HG03139 (cell line): ENCODE data around the gene HMX3.

ENCODE experiments used
- ATAC-seq: cut with Tn5 transposase; IDR thresholded peaks from one replicate; pipeline ENCODE4 v1.9.1; 2021; ENCODE audit not compliant: unreplicated experiment

HMX3 gene

DNA sequence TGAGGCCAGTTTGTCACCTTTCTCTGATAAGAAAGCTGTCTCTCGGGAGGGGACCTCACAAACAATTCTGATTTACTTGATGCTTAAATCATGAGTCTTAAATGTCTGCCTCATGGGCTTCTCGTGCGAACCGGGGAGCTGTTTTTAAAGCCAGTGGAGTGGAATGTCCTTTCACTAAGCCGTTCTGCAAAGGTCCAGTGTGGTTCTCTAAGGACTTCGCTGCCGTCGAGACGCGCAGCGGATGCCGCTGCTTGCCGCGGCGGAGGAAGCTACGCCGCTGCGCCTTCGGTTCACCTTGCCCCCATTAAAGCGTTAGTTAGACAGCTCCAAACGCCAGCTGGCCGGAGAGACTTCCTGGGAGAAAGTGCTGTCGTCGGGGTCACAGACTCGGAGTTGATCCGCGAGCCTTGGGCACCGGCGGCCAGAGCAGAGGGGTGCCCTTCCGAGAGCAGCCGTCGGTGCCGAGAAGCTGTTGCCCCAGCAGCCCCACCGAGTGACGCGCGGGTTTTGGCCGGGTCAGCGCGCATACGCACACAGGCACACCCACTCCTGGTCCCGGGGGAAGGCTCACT, 1.3 kb upstream of the HMX3 start:
- no peak for ATAC-seq

DNA sequence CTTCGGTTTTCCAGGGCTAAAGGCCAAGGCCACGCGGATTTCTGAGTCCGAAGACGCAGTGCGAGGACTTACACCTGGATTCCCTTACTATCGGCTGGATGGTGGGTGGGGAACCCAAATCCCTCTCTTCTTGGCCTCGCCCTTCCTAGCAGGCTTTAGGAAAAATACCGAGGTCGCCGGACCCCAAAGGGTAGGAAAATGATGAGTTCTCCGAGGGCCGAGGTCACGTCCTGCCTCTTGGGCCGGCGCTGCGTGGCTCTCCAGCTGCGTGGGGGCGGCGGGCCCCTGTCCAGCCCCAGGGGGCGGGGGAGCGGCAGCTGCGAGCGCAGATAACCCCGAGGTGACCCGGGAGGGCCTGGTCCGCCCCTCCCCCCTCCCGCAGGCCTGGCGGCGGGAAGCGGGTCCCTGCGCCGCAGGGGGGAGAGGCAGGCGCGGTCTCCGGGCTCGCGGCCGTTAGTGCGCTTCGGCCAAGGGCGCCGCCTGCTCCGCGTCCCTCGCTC, 805 bp upstream of the HMX3 start:
- no peak for ATAC-seq

DNA sequence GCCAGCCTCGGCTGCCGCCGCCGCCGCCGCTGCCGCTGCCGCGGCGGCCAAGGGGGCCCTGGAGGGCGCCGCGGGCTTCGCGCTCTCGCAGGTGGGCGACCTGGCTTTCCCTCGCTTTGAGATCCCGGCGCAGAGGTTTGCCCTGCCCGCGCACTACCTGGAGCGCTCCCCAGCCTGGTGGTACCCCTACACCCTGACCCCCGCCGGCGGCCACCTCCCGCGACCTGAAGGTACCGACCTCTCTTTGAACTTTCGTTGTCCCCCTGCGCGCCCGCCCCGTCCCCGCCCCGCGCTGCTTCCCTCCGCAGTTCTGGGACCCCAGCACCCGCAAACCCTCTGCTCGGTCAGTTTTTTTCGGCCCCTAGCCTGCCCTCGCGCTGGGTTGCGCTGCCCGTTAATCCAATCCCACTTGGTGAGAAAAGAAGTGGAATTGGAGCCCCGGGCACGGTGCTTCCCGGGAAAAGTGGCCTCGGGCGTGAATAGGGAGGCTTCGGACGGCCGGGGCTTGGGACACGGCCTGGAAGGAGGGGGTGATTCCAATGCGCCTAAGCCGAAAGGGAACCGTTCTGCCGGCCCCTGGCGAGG, 543 bp downstream of the HMX3 start:
- no peak for ATAC-seq

DNA sequence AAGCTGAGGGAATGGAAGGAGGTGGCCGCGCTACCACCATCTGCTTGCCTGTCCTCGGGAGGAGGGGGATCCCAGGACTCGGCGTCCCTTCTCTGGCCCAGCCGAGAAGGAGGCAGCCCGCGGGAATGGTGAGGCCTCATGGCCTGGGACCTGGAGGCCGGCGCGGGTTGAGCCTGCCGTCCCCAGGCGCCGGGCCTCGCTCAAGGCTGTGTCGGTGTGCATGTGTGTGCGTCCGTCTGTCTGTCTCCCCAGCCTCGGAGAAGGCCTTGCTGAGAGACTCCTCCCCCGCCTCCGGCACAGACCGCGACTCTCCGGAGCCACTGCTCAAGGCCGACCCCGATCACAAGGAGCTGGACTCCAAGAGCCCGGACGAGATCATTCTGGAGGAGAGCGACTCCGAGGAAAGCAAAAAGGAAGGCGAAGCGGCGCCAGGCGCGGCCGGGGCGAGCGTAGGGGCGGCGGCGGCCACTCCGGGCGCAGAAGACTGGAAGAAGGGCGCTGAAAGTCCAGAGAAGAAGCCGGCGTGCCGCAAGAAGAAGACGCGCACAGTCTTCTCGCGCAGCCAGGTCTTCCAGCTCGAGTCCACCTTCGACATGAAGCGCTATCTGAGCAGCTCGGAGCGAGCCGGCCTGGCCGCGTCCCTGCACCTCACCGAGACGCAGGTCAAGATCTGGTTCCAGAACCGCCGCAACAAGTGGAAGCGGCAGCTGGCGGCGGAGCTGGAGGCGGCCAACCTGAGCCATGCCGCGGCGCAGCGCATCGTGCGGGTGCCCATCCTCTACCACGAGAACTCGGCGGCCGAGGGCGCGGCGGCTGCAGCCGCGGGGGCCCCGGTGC, 1.3 kb downstream of the HMX3 start:
- ATAC-seq: no peak

DNA sequence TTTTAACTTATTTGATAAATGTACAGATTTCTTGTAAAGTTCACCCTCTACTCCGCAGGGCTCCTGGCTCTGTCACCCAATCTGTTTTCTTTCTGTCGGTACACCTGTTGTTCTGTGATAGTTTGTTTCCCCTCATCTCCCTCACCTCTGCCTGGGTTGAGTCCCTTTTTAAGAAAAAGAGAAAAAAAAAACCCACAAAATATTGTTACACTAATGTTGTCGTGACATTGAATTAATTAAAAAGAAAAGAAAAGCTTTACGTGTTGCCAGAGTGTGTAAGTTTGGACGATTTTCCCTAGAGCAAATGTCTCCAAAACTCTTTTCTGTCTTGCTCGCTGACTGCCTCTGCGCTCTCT, 3.4 kb downstream of the HMX3 start:
- no peak for ATAC-seq

DNA sequence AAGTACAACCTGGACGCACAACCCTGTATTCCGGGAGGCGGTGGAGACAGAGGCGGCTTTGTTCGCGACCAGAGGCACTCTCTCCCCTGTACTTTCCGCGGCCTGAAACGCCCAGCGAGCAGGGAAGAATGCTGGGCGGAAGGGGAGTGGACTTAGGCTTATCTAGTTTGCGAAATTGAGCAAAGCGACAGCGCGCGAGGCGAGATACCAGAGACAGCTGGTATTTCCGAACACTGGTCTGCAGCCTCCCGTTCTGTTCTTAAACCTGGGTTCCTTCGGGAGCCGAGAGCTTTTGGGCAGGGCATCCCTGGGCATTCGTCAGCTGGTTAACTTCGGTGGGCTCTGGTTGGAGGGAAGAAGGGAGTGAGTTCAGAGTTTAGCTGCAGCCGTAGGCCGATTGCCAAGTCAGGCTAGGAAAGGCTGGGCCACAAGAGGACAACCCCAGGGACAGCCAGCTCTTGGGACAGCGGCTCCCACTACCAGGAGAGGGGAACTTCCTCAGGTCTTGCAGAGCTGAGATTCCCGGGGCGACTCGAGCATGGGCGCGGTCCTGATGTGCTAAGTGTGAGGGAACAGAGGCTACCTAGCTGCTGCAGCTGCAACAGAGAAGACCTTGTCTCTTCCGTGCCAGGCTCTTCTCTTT, 3.9 kb downstream of the HMX3 start:
- no peak for ATAC-seq

DNA sequence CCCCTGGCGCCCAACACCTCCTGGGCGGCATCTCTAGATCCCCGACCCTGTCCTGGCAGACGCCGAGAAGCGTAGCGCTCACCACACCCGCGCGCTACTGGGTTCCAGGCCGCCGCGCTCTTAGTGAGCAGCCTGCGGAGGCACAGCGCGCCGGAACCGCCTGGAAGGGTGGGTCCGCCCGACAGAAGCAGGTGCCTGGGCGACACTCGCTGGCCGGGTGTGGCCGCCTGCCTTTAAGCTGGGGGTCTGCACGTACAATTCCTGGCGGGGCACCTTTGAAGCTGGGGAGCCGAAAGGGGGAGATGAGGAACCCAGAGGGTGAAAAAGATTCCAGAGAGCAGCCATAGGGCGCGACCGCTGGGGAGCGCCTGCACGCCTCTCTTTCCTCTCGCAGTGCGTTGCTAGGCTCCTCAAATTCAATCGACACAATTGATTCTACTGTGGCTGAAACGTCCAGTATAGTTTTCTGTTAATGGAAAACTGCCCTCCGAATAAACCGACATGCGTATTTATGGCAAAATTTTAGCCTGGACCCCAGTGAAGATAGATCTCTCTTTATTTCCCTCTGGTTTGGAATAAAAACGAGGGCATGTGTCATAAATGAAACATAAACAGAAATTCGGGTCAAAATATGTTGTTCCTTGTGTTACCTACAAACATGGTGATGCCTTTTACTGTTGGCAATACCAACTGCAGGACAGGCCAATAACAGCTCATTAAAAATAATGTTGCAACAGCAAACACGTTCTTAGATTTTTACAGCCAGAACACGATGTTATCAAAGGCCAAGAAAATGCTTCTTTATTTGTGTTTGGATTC, 4.6 kb downstream of the HMX3 start:
- ATAC-seq: no peak

DNA sequence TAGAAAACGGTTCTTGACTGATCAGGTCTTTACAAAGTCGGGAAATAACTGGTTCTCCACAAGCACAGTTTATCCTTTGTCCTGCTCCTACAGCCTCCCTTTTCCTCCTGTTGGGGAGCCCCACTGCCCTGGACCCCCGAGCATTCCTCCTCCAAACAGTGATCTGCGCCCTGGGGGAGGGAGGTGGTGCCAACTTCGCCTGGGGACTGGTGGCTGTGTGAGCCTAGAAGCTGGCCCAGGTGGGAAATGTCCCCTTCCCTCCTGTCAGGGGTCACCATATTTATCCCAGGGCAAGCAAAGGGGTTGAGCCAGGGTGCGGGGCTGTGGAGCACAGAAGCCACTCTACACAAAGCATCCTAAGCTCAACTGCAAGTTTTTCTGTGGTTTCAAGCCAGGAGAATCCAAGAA, 5.2 kb downstream of the HMX3 start:
- no peak for ATAC-seq

DNA sequence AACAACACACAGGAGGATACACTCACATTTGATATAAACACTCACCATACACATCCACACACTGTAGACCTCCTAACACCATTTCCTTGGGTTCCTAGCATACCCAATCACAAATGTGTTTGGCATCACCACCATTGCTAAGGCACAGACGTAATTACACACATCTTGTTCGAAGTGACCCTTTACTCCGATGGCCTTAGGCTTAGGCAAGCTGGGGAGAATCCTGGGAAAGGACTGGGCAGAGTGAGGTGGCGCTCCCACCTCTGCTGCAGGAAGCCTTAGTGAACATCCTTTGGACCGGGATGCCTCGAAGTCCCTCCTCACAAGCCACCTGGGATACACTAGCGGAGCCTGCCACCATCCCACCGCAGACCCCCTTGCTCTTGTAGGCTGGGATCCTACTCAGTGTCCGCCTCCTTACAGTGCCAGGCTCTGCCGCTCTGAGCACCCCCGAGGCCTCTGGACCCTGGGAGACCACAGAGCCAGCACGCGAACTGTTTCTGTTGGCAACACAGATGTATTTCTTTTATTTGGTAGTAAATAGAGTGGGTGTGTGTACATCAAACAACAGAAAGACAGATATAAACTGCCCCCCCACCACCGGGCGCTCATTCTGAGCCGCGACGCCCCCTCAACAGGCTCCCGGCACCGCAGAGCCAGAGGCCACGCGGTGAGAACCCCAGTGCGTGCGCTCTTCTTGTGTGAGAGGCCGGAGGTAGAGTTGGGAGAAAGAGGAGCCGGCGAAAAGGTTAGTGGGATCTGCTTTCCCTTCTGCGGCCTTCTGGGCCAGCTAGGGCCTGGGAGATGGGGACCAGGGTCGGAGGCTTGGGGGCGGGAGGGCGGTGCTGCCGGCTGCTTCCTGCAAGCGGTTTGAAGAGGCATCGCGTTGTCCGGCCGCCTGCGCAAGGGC, 6.3 kb downstream of the HMX3 start:
- ATAC-seq: no peak

DNA sequence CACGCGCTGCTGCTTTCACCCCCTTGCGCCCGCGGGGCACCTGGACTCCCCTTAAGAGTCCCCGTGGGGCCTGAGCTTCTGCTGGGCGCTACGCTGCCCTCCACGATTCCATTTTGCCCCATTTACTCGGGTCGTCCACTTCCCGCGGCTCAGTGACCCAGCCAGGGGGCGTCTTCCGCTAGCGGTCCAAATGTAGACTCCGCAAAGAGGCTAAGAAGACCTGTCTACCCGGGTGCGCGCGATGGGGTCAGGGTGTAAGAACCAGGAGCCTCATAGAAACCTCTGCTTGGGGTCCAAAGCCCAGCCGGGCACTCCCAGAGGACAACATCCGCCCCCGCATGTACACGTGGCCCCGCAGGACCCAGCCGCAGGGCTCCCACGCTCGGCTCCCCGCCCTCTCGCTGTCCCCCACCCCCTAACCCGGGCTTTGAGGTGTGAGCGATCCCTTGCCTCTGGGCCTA, 7.0 kb downstream of the HMX3 start:
- no peak for ATAC-seq

DNA sequence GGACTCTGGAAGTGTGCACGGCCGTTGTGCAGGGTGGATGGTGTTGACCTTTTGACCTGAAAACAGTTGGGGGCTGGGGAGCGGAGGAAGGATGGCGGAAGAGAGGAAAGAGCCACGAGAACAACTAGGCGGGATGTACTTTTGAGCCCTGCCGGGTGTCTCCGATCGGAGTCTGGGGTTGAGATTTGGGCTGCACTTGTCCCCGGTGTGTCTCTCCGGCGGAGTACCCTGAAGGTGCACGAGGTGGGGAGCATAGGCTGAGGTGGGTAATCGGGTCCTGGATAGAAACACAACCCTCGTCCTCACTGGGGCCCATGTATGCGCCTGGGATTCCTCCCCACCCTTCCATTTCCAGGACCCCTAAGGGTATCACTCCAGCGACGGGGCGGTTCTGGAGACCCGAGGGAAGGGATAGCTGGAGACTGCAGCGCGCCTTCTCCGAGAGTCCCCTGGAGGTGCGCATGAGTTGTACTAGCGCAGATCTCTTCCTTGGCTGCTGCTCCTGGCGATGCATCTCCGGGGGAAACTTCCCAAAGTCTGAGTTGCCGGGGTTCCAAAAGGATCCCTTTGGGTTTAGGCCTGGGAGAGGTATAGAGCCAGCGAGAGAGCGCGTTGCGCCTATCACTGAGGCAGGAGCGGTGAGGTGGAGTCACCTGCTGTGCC, 7.5 kb downstream of the HMX3 start:
- ATAC-seq: no peak

DNA sequence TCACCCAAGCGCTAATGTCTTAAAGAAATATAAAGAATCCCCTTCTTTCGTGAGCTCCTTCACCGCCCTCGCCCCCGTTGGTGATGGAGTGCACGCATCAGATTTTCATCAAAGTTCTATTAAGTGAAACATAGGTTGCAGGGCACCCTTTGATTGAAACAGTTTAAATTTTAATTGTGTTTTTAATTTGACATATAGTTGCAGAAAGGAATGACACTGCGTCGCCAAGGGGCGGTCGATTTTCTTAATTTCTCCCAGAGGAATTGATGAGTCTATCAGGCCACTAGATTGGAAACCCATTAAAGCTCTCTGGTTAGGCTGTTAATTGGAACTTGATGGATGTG, 8.0 kb downstream of the HMX3 start:
- no peak for ATAC-seq

DNA sequence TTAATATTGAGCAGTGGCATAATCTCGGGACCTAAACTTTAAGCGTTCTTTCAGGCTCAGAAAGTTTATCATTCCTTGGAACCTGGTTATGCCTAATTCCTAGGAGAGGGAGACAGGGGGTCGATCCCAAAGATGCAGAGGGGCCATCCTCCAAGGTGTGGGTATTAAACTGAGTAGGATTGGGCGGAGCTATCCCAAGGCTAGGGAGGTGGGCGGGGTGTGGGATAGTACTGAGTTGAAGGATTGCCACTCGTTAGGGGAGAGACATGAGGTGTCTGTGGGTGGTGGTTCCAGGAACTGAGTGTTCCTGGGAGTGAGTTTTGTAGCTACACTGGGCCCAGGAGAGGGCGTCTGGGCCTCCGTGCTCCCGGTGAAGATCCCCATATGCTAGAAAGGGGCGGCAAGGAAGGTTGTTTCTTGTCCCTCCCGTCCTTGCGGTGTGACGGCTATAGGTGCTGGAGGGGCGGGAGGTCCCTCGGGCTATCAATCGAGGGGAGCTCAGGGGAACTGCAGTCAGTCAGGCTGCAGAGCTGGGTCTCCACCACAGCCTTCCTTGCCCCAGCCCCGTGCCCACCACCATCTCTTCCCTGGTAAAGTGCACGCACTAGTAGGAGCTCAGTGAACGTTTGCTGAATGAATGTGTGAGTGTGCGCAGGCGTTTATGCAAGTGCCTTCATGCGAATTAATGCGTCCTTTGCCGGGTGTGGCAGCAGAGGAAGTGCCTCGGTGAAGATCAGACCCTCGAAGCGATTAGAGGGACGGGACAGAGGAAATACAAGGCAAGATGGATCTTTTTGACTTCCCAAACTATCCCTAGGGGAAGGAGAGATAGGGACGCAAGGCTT, 9.1 kb downstream of the HMX3 start:
- no peak for ATAC-seq

DNA sequence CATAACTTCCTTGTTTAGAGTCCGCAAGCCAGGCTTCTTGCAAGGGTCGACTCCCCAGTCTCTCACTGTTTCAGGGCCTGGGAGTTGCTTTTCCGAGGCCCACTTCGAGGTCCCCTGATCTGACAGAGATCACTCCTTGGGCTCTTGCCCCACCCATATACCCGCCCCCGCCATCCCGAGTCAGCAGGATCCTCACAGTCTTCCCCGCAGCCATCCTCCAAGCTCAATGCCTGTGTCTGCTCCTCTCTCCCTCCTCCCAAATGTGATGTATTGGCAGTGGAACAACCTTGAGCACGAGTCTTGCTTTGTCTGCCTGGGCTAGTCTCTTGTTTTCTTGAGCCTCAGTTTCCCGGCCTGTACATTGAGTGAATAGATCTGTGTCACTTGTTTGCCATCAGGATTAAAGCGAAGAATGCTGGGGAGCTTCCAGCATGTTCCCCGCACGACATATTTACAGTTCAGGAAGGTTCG, 9.8 kb downstream of the HMX3 start:
- ATAC-seq: no peak

DNA sequence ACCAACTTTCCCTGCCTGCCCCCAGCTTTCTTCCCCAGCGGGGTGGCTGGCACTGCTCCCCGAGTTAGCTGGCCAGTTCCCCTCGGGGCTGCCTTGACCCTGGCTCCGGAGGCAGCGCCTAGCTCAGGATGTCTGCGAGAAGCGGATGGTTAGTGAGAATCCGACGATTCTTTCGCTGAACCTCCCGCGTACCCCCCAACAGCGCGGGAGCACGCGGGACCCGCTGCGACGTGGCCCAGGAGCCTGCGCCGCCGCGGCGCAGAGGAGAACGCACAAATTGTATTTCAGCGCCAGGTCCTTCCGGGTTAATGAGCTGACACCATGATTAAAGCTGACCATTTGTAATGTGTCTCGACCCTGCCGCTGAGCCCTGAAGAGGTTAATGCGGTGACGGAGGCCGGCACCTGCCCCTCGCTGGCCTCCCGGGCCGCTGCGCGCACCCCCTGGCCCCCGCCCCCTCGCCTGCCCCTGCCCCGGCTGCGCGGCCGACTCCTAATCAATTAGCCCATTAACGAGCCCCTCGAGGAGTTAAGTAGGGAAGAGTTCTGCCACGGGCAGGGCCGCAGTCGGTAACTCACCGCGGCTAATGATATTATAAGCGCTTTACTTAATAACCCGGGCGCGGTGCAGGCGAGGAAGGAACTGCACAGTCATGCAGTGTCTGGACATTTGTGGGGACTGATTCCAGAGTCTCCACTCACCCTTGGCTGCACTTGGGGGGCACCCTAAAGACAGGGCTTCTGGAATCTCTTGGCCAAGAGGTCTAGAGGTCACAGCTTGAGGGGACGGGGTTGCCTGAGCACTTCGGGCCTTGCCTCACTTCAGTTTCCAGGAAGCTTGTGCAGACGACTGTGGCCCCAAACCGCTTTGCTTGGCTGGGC, 10.5 kb downstream of the HMX3 start:
- ATAC-seq: no peak

DNA sequence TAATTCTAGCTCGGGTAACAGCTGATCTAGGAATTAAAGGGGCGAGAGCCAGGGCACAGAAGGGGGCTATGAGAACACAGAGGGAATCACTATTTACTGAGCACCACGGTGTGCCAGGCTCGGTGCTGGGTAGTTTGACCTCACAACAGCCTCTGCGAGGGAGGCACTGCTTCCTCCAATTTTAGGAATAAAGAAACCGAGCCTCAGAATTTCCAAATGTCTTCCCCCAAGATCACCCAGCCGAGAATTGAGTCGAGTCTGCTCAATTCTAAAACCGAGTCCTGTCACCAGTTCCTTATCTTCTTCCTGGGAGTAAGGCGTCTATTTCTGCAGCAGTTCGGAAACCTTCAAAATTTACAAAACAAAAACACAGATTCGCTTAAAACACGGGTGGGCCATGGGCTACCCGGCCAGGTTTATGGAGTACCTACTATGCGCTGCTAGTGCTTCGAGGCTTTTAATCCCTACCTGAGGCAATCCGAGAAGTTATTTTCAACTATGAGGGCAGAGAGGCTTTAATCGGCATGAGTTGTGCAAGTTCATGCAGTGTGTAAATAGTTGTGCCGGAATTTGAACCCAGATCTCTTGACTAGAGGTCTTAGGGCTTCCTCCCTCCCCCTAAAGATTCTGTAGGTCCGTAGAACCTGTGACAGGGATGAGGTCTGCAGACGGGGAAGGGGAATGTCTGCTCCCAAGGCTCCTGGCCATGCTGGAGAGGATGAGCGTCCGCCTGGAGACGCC, 11.3 kb downstream of the HMX3 start:
- ATAC-seq: no peak
